Left ventricle myocardium superior (tissue), 1 donor: Measurements from ENCODE around the gene DDR1. TPM values are rescaled to one million over a fixed set of nuclear protein-coding genes. Genes with fewer than 3 reads are reported as not detected.
"Not testable (repeated sequence)": the region's sequence is repeated elsewhere in the genome, so short reads cannot be mapped to it uniquely, and the experiment has no call there.

Experiments used
- ATAC-seq: fragments of 200-7000 bp; cut with Tn5 transposase; one replicate; pipeline ENCODE4 v1.9.1; 2020; ENCODE audit warnings: mild to moderate bottlenecking, moderate library complexity
- DNase-seq: peaks from one replicate; pipeline ENCODE4 v3.0.0-alpha.2; 2020
- intact Hi-C: fragments of 100-400 bp; cut with micrococcal nuclease; formaldehyde crosslinking; loops from one replicate; pipeline ENCODE4 v1.11.0; 2022
- total RNA-seq: library from RNA; stranded (reverse); fragmentation: NEBNext Ultra II Directional; extraction: Animal tissue kit (Norgen Biotek cat#: 25700); gene quantifications from one replicate; pipeline ENCODE4 v1.2.1, GENCODE V29; 2021
- donor health status: DM: no; HTN: yes; CAD: no; lungs with severe emphysema.

Gene DDR1
- total RNA-seq, 1 donor from 2014 or later = 25.7 TPM

- peak; percentile 23 for DNase-seq
- ATAC-seq = not testable (repeated sequence)
- intact Hi-C loops = loop anchor here (5.0 kb wide), 1 partner anchor 343 kb away; no protein-coding TSS in a partner anchor
Observed at GRCh38 chr6:30910473-30910872, 26.2 kb downstream of the DDR1 start.

DNA sequence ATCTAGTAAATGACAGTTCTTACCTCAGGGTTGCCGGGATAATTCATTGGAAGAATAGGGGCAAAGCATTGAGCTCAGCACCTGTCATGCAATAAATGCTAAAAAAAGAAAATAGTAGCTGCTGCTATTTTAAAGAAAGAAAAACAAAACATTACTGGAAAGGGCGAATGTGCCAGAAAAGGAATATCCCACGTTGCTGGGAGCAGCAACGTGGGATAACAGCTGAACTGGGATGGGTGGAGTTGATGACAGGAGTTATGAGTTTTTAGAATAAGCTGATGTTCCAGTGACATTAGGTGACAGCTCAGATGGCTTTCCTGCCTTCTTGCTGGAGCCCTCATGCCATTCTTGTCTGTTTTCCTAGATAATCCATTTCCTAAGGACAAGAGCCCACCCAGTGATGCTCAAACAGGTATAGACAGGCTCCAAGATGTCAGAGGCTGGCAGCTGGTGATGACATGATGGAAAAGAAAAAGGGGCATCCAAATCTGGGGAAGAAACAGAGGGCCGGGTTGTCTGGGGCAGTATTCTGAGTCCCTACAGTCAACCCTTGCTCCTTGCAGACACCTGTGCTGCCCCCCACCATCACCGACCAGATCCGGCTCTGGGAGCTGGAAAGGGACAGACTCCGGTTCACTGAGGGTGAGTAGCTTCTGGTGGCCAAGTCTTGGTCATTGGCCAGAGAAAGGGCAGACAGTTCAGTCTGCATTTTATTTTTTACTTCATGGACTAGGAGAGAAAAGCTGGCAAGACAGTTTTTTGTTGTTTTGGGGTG lies 28.6 kb downstream of the DDR1 start:
- intact Hi-C loops = loop anchor here (5.0 kb wide), 1 partner anchor 346 kb away; no protein-coding TSS in a partner anchor
- DNase-seq = peak; percentile 21
- no peak for ATAC-seq

- DNase-seq (no peak), ATAC-seq (peak; percentile 54)
- intact Hi-C loops = loop anchor here (5.0 kb wide), 1 partner anchor 346 kb away; no protein-coding TSS in a partner anchor
Observed at GRCh38 chr6:30913721-30914075, 29.4 kb downstream of the DDR1 start.

DNA sequence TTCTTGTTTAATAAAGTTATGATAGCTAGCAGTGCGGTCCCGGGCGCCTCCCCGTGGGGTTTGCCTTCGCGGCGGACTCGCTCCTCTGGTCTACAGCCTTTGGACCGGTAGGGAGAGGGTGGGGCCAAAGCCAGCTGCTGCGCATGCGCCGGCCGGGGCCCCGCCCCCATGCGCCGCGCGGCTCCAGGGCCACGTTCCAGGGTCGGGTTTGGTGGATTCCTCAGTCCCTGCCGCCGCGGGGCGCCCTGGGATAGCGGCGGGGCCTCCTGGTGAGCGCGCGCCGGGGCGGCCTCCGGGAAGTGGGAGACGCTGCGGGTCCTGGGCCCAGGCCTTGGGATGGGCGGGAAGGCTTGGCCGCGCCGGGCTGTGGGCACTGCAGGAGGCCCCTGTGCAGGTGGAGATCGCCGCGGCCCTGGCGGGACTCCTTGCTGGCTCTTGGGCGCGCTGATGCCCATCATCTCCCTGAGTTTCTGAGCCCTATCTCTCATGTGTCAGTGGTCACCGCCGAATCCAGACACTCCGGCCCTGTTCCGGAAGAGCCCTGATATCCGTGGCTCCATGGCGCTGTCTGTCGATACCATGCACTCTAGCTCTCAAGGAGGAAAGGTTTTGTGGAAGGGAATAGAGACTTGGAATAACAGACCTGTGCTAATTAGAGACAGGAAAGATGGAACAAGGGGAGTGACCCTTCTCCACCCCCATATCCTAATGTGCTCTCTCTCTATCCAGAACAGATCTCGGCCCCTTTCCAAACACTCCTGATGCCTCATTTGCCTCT lies 29.9 kb downstream of the DDR1 start, which contains the start of gene VARS2:
Gene VARS2, plus strand, starts transcription at position 163 of the 778 bp plus-strand sequence. Its CDS starts 599 bp downstream, at position 762.
- intact Hi-C loops = loop anchor here (5.0 kb wide), 1 partner anchor 347 kb away; no protein-coding TSS in a partner anchor
- DNase-seq (peak; percentile 95), ATAC-seq (peak; percentile 95)

- no peak for DNase-seq
- peak; percentile 1 for ATAC-seq
Observed at GRCh38 chr6:30914854-30915590, 30.7 kb downstream of the DDR1 start.

GRCh38 chr6:30915591-30915946 lies 31.2 kb downstream of the DDR1 start:
- peak; percentile 52 for ATAC-seq
- intact Hi-C loops = no loop called here
- DNase-seq = no peak

More at GRCh38 chr6:30914854-30915590, 30.7 kb downstream of the DDR1 start:
- intact Hi-C loops = loop anchor here (5.0 kb wide), 1 partner anchor 348 kb away; no protein-coding TSS in a partner anchor

- DNase-seq (no peak), ATAC-seq (no peak)
- intact Hi-C loops = loop anchor here (2.0 kb wide), 1 partner anchor 156 kb away; no protein-coding TSS in a partner anchor
Observed at GRCh38 chr6:30917041-30917440, 32.7 kb downstream of the DDR1 start.

DNA sequence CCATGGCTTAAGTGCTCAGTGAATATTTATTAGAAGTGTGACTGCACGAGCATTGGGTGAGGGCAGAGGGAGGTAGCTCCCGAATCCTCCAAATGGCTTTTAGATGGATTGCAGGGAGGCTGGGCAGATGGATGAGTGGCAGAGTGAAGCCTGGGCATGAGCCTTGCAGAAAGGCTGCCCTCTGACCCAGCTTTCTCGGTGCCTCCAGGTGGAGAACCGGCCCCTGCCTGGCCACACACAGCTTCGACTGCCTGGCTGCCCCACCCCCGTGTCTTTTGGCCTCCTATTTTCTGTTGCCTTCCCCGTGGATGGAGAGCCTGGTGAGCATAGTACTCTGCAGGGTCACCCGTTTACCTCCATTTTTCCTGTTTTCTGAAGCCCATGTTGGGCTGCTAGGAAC lies 33.2 kb downstream of the DDR1 start:
- intact Hi-C loops = loop anchor here (2.0 kb wide), 1 partner anchor 155 kb away; no protein-coding TSS in a partner anchor
- DNase-seq (no peak), ATAC-seq (no peak)

- intact Hi-C loops = no loop called here
- ATAC-seq = no peak
- DNase-seq = no peak
Observed at GRCh38 chr6:30918670-30919069, 34.4 kb downstream of the DDR1 start.

DNA sequence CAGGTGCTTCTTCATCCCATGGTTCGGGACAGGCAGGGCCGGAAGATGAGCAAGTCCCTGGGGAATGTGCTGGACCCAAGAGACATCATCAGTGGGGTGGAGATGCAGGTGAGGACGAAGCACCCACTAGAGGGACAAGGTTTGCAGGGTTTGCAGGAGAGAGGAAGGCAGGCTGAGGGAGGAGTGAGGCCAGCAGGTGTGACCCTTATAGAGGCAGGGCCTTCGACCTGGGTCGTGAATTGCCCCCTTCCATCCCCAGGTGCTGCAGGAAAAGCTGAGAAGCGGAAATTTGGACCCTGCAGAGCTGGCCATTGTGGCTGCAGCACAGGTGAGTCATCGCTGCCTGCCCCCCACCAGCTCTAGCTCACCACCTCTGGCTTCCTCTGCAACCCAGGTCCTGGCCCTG lies 38.1 kb downstream of the DDR1 start:
- ATAC-seq (no peak), DNase-seq (no peak)
- intact Hi-C loops = no loop called here

DNA sequence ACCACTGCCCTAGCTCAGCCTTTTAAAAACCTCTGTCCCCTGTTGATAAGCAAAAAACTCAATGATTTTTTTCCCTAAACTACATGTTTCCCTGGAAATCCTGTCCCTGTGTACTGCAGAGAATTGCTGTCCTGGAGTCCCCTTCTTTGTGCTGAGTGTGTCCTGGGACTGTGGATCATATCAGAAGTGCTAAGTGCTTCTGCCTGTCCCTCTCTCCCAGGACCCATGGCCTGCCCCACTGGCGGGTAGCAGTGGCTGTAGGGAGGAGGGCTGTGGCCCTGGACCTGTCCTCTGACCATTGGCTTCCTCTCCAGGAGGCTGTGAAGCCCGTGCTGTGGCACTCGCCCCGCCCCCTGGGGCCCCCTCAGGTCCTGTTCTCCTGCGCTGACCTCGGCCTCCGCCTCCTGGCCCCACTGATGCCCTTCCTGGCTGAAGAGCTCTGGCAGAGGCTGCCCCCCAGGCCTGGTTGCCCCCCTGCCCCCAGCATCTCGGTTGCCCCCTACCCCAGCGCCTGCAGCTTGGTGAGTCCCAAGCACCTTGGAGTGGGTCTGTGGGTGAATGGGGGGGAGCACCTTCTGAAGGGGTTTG lies 39.8 kb downstream of the DDR1 start:
- intact Hi-C loops, DNase-seq: not testable (repeated sequence)
- peak; percentile 82 for ATAC-seq

GRCh38 chr6:30926644-30927043 lies 42.3 kb downstream of the DDR1 start:
- DNase-seq (peak; percentile 59), ATAC-seq (peak; percentile 89)
- intact Hi-C loops = no loop called here

DNA sequence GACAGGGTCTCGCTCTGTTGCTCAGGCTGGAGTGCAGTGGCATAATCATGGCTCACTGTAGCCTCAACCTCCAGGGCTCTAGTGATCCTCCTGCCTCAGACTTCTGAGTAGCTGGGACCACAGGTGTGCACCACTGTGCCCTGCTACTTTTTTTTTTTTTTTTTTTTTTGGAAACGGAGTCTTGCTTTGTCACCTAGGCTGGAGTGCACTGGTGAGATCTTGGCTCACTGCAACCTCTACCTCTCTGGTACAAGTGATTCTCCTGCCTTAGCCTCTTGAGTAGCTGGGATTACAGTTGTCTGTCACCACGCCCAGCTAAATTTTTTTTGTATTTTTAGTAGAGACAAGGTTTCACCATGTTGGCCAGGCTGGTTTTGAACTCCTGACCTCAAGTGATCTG lies 42.8 kb downstream of the DDR1 start:
- ATAC-seq, DNase-seq, intact Hi-C loops: not testable (repeated sequence)

GRCh38 chr6:30928677-30929076 lies 44.4 kb downstream of the DDR1 start:
- ATAC-seq (no peak), DNase-seq (no peak)
- intact Hi-C loops = no loop called here

GRCh38 chr6:30930506-30930905 lies 46.2 kb downstream of the DDR1 start:
- no peak for DNase-seq
- ATAC-seq = no peak
- intact Hi-C loops = no loop called here

GRCh38 chr6:30931272-30931671 lies 47.0 kb downstream of the DDR1 start:
- no peak for DNase-seq
- no peak for ATAC-seq
- intact Hi-C loops = no loop called here

GRCh38 chr6:30931969-30932645 lies 47.8 kb downstream of the DDR1 start, which contains the start of gene SFTA2:
TSS of gene SFTA2 (minus strand) at chr6:30932170. CDS start at chr6:30932096, 74 bp downstream.
- intact Hi-C loops = no loop called here
- DNase-seq = no peak
- no peak for ATAC-seq

- DNase-seq (no peak), ATAC-seq (no peak)
- intact Hi-C loops = no loop called here
Observed at GRCh38 chr6:30932665-30933365, 48.5 kb downstream of the DDR1 start.
